WTC11 (cell line): Measurements from ENCODE around the gene CAMTA1. TPM values are rescaled to one million over a fixed set of nuclear protein-coding genes. Genes with fewer than 3 reads are reported as not detected.

Experiments used
- ATAC-seq: fragments of 200-7000 bp; cut with Tn5 transposase; 2 replicates; pipeline ENCODE4 v1.10.0; 2021; ENCODE audit warnings: mild to moderate bottlenecking, moderate library complexity
- CTCF ChIA-PET: fragments of 300-600 bp; sonication (Branson Sonifier 250); formaldehyde crosslinking; loops from one replicate; lab custom pipeline; 2021; ENCODE audit warnings: antibody characterized with exemption; lab: Charles Lee
- POLR2A ChIA-PET: fragments of 350-600 bp; sonication (Branson Sonifier 250); formaldehyde crosslinking; loops from one replicate; lab custom pipeline; 2021; ENCODE audit warnings: antibody characterized with exemption; lab: Charles Lee
- DNase-seq: peaks from one replicate; pipeline ENCODE4 v3.0.0; 2021; ENCODE audit warnings: low spot score
- H3K27ac Mint-ChIP-seq: 2 replicates; pipeline ENCODE4 v1.8.0; 2021; ENCODE audit warnings: mixed read lengths
- H3K27me3 Mint-ChIP-seq: 2 replicates; pipeline ENCODE4 v1.8.0; 2021; ENCODE audit warnings: low read depth, mild to moderate bottlenecking, moderate library complexity, mixed read lengths
- H3K36me3 Mint-ChIP-seq: 2 replicates; pipeline ENCODE4 v1.8.0; 2021; ENCODE audit warnings: mixed read lengths
- H3K4me1 Mint-ChIP-seq: 2 replicates; pipeline ENCODE4 v1.8.0; 2022; ENCODE audit warnings: mixed read lengths
- H3K4me3 Mint-ChIP-seq: 2 replicates; pipeline ENCODE4 v1.8.0; 2021; ENCODE audit warnings: mild to moderate bottlenecking, moderate library complexity, mixed read lengths
- H3K9me3 Mint-ChIP-seq: 2 replicates; pipeline ENCODE4 v1.8.0; 2021; ENCODE audit warnings: mixed read lengths
- ATF2 ChIP-seq: sonication (generic); formaldehyde crosslinking; IDR thresholded peaks from 2 replicates; pipeline ENCODE4 v1.8.1; 2022; ENCODE audit warnings: low read depth, missing genetic modification reagents, borderline replicate concordance
- CDX4 ChIP-seq: fragments of 250-450 bp; sonication (Bioruptor Pico); IDR thresholded peaks from 2 replicates; pipeline ENCODE4 v1.9.0; 2021; ENCODE audit warnings: moderate library complexity, mild to moderate bottlenecking, inconsistent platforms, borderline replicate concordance
- CREB1 ChIP-seq: sonication (generic); formaldehyde crosslinking; IDR thresholded peaks from 2 replicates; pipeline ENCODE4 v1.8.0; 2023; ENCODE audit warnings: mild to moderate bottlenecking, missing genetic modification reagents
- ELF4 ChIP-seq: sonication (generic); formaldehyde crosslinking; IDR thresholded peaks from 2 replicates; pipeline ENCODE4 v1.8.1; 2022; ENCODE audit warnings: low read depth, mild to moderate bottlenecking, moderate library complexity, missing genetic modification reagents
- ESRRA ChIP-seq: sonication (generic); formaldehyde crosslinking; IDR thresholded peaks from 2 replicates; pipeline ENCODE4 v1.8.1; 2022; ENCODE audit warnings: mild to moderate bottlenecking, missing genetic modification reagents, borderline replicate concordance
- FOXJ3 ChIP-seq: sonication (generic); formaldehyde crosslinking; IDR thresholded peaks from 2 replicates; pipeline ENCODE4 v1.9.0; 2021; ENCODE audit warnings: missing genetic modification reagents, mild to moderate bottlenecking, borderline replicate concordance
- GABPB1 ChIP-seq: sonication (generic); formaldehyde crosslinking; IDR thresholded peaks from 2 replicates; pipeline ENCODE4 v1.8.1; 2023; ENCODE audit warnings: mild to moderate bottlenecking, missing genetic modification reagents
- GRHL2 ChIP-seq: fragments of 250-450 bp; sonication (Bioruptor Pico); IDR thresholded peaks from 2 replicates; pipeline ENCODE4 v1.8.0; 2022; ENCODE audit warnings: mild to moderate bottlenecking, moderate library complexity; ENCODE audit not compliant: insufficient replicate concordance, severe bottlenecking
- GTF2I ChIP-seq: fragments of 250-450 bp; sonication (Bioruptor Pico); conservative IDR thresholded peaks from 2 replicates; pipeline ENCODE4 v1.4.0; 2021; ENCODE audit warnings: mild to moderate bottlenecking
- IRF1 ChIP-seq: sonication (generic); formaldehyde crosslinking; IDR thresholded peaks from 2 replicates; pipeline ENCODE4 v1.8.0; 2023; ENCODE audit warnings: missing genetic modification reagents
- KAT7 ChIP-seq: sonication (generic); formaldehyde crosslinking; IDR thresholded peaks from 2 replicates; pipeline ENCODE4 v1.8.1; 2023; ENCODE audit warnings: missing genetic modification reagents, mild to moderate bottlenecking, borderline replicate concordance
- MAX ChIP-seq: sonication (generic); formaldehyde crosslinking; IDR thresholded peaks from 2 replicates; pipeline ENCODE4 v1.8.0; 2022; ENCODE audit warnings: mild to moderate bottlenecking, missing genetic modification reagents
- NR1H2 ChIP-seq: sonication (generic); formaldehyde crosslinking; IDR thresholded peaks from 2 replicates; pipeline ENCODE4 v1.9.0; 2021; ENCODE audit warnings: mild to moderate bottlenecking, moderate library complexity, missing genetic modification reagents
- SMAD4 ChIP-seq: sonication (generic); formaldehyde crosslinking; IDR thresholded peaks from 2 replicates; pipeline ENCODE4 v1.8.0; 2022; ENCODE audit warnings: mild to moderate bottlenecking, missing genetic modification reagents
- TCF7 ChIP-seq: sonication (generic); formaldehyde crosslinking; IDR thresholded peaks from 2 replicates; pipeline ENCODE4 v1.8.0; 2022; ENCODE audit warnings: mild to moderate bottlenecking, low read depth, missing genetic modification reagents, moderate library complexity
- TEAD1 ChIP-seq: sonication (generic); formaldehyde crosslinking; IDR thresholded peaks from 2 replicates; pipeline ENCODE4 v1.8.0; 2022; ENCODE audit warnings: mild to moderate bottlenecking, missing genetic modification reagents
- TEAD4 ChIP-seq: sonication (generic); formaldehyde crosslinking; IDR thresholded peaks from 2 replicates; pipeline ENCODE4 v1.8.0; 2022; ENCODE audit warnings: mild to moderate bottlenecking, missing genetic modification reagents
- USF2 ChIP-seq: sonication (generic); formaldehyde crosslinking; IDR thresholded peaks from 2 replicates; pipeline ENCODE4 v1.8.1; 2023; ENCODE audit warnings: mild to moderate bottlenecking, missing genetic modification reagents, moderate library complexity
- ZNF121 ChIP-seq: sonication (generic); formaldehyde crosslinking; IDR thresholded peaks from 2 replicates; pipeline ENCODE4 v1.8.0; 2023; ENCODE audit warnings: missing genetic modification reagents
- ZNF219 ChIP-seq: sonication (generic); formaldehyde crosslinking; IDR thresholded peaks from 2 replicates; pipeline ENCODE4 v1.8.0; 2023; ENCODE audit warnings: missing genetic modification reagents, mild to moderate bottlenecking, borderline replicate concordance
- ZNF512 ChIP-seq: sonication (generic); formaldehyde crosslinking; IDR thresholded peaks from 2 replicates; pipeline ENCODE4 v1.8.1; 2022; ENCODE audit warnings: missing genetic modification reagents, borderline replicate concordance
- total RNA-seq: library from RNA; stranded (reverse); gene quantifications from 3 replicates; pipeline ENCODE4 v1.2.3, GENCODE V29; 2021

The CAMTA1 gene
- total RNA-seq, 1 experiment from 2014 or later = 86.4 TPM

GRCh38 chr1:7506454-7507284, 721.4 kb downstream of the CAMTA1 start:
- ChIA-PET POLR2A (no interaction called here), CTCF (no interaction called here)
- Mint-ChIP-seq H3K4me3 (no peak overlapping the region), H3K27me3 (no peaks in the 10 kb centered on the region), H3K27ac (no peak overlapping the region), H3K4me1 (peaks cover 2% of the 10 kb centered on the region; the same call in 1 of the 2 replicates), H3K9me3 (no peaks in the 10 kb centered on the region), H3K36me3 (no peaks in the 10 kb centered on the region)
- TF ChIP-seq TEAD4 (CRISPR knock-in tag) (no peak), GTF2I (no peak), TCF7 (CRISPR knock-in tag) (no peak), NR1H2 (CRISPR knock-in tag) (no peak), MAX (CRISPR knock-in tag) (no peak), ZNF512 (CRISPR knock-in tag) (no peak), GRHL2 (CRISPR knock-in tag) (no peak)
- ATAC-seq (no peak), DNase-seq (no peak)

- TF ChIP-seq ESRRA (CRISPR knock-in tag) = no peak
- no peak for TF ChIP-seq ZNF121 (CRISPR knock-in tag)
- TF ChIP-seq CREB1 = no peak
- no peak for TF ChIP-seq CDX4 (CRISPR knock-in tag)
- TF ChIP-seq TEAD1 = no peak
- no peak for TF ChIP-seq ELF4 (CRISPR knock-in tag)
- TF ChIP-seq GABPB1 = no peak
- TF ChIP-seq GTF2I = no peak
- no peak for TF ChIP-seq ZNF219 (CRISPR knock-in tag)
- no peaks in the 10 kb centered on the region for H3K36me3 Mint-ChIP-seq
- ChIA-PET POLR2A (no interaction called here), CTCF (no interaction called here)
- no peak overlapping the region for H3K27ac Mint-ChIP-seq
- H3K4me3 Mint-ChIP-seq = no peak overlapping the region
- H3K9me3 Mint-ChIP-seq = no peaks in the 10 kb centered on the region
- H3K27me3 Mint-ChIP-seq = no peaks in the 10 kb centered on the region
- DNase-seq = no peak
- no peak for ATAC-seq
- H3K4me1 Mint-ChIP-seq = peaks cover 2% of the 10 kb centered on the region; the same call in 1 of the 2 replicates
These were observed 722.2 kb downstream of the CAMTA1 start for GRCh38 chr1:7507285-7508019.

GRCh38 chr1:7508052-7508933, 723.0 kb downstream of the CAMTA1 start:
- POLR2A ChIA-PET = interaction anchor here (0.7 kb wide), 1 partner anchor 51 kb away, joined by 5 read pairs; no protein-coding TSS in a partner anchor
- Mint-ChIP-seq H3K27me3 (no peaks in the 10 kb centered on the region), H3K9me3 (no peaks in the 10 kb centered on the region), H3K4me3 (no peak overlapping the region), H3K27ac (no peak overlapping the region), H3K36me3 (no peaks in the 10 kb centered on the region), H3K4me1 (peaks cover 2% of the 10 kb centered on the region; the same call in 1 of the 2 replicates)
- no peak for TF ChIP-seq KAT7 (CRISPR knock-in tag)
- TF ChIP-seq SMAD4 (CRISPR knock-in tag) = no peak
- no peak for TF ChIP-seq TEAD4 (CRISPR knock-in tag)
- no peak for TF ChIP-seq TCF7 (CRISPR knock-in tag)
- no peak for TF ChIP-seq USF2 (CRISPR knock-in tag)
- no peak for TF ChIP-seq IRF1
- TF ChIP-seq FOXJ3 (CRISPR knock-in tag) = no peak
- no peak for TF ChIP-seq ATF2 (CRISPR knock-in tag)
- CTCF ChIA-PET = no interaction called here
- ATAC-seq (no peak), DNase-seq (no peak)
